Right lobe of liver (tissue), 6 donors: ENCODE results near the gene PLPPR5. TPM values are rescaled to one million over a fixed set of nuclear protein-coding genes. Genes with fewer than 3 reads are reported as not detected.

Experiments used
- ATAC-seq, 4 donors: fragments of 200-7000 bp; cut with Tn5 transposase; one replicate each; pipeline ENCODE4 v1.9.1; 2020; ENCODE audit warnings: mild to moderate bottlenecking in 4 of 4, moderate library complexity in 4 of 4
- DNase-seq, 3 donors: peaks; one replicate each; pipeline ENCODE4 v3.0.0-alpha.2; 2020
- H3K27ac ChIP-seq, 3 donors: fragments of 200-600 bp; one replicate each; pipeline ENCODE4 v1.8.0; 2022
- H3K27me3 ChIP-seq, 2 donors: fragments of 200-600 bp; one replicate each; pipeline ENCODE4 v1.8.0; 2022
- H3K36me3 ChIP-seq, 4 donors: fragments of 200-600 bp; sonication (generic) in 1 of 4; one replicate each; pipeline versions ENCODE4 v1.5.1 to v1.8.0; 2017 to 2022; ENCODE audit warnings: control low read depth in 1 of 4
- H3K4me1 ChIP-seq, 4 donors: fragments of 200-600 bp; sonication (generic) in 1 of 4; one replicate each; pipeline versions ENCODE4 v1.5.1 to v1.8.0; 2017 to 2022; ENCODE audit warnings: control low read depth in 1 of 4
- H3K4me3 ChIP-seq, 3 donors: fragments of 200-600 bp; one replicate each; pipeline ENCODE4 v1.8.0; 2022
- H3K9me3 ChIP-seq, 4 donors: fragments of 200-600 bp; sonication (generic) in 1 of 4; one replicate each; pipeline versions ENCODE4 v1.5.1 to v1.8.0; 2017 to 2022; ENCODE audit warnings: control low read depth in 1 of 4
- CTCF ChIP-seq, 4 donors: fragments of 200-600 bp in 3 of 4; fragments of 450-650 bp in 1 of 4; IDR thresholded peaks; one replicate each; pipeline versions ENCODE4 v1.5.1 to v1.8.0; 2016 to 2022; ENCODE audit warnings: antibody characterized with exemption in 4 of 4, mild to moderate bottlenecking in 2 of 4
- POLR2A ChIP-seq: fragments of 450-650 bp; IDR thresholded peaks from one replicate; pipeline ENCODE4 v1.6.1; 2017; ENCODE audit warnings: antibody characterized with exemption, mild to moderate bottlenecking
- WGBS: methylation state at CpG from one replicate; pipeline ENCODE4 v1.1.6; 2018; ENCODE audit warnings: low coverage, low lambda C conversion rate; ENCODE audit not compliant: insufficient coverage; ENCODE audit errors: missing lambda C conversion rate; 5-methylcytosine and 5-hydroxymethylcytosine counted together
- intact Hi-C, 2 donors: fragments of 100-400 bp; cut with DNase I; formaldehyde crosslinking; loops; one replicate each; pipeline versions ENCODE4 v1.11.2 to v1.14.1; 2022
- total RNA-seq, 6 experiments: library from RNA; depleted of rRNA in 2 of 6; stranded (reverse); fragments of >200 nt in 2 of 6; fragmentation: NEBNext Ultra II Directional in 3 of 6; extraction: Animal tissue kit (Norgen Biotek cat#: 25700) in 3 of 6; gene quantifications; one replicate each; pipeline versions ENCODE4 v1.1.0 to v1.2.4, GENCODE V29; 2016 to 2023
- donor health status: DM: no; HTN: yes; CAD: no.
- donor health status: DM: no; HTN: no; CAD: no.
- donor health status: DM: no; HTN: no; CAD: no.
- donor health status: DM: no; HTN: yes; CAD: no.
- donor health status: DM: no; HTN: yes; CAD: no.

The PLPPR5 gene
- total RNA-seq, 6 experiments from 2014 or later, result not detected

- Histone ChIP-seq H3K4me3 (no peak overlapping the region), H3K36me3 (no peaks in the 10 kb centered on the region), H3K27ac (no peak overlapping the region), H3K27me3 (no peaks in the 10 kb centered on the region), H3K4me1 (no peaks in the 10 kb centered on the region), H3K9me3 (no peaks in the 10 kb centered on the region)
- TF ChIP-seq CTCF (IDR thresholded peaks at IDR 0.05), result no peak
- TF ChIP-seq POLR2A, result no peak
- intact Hi-C loops, result no loop called here
- ATAC-seq (no peak), DNase-seq (no peak)
- WGBS, result 75% methylated on average over 1 of the region's 1 CpG
Observed at GRCh38 chr1:98967122-98967521, 37.5 kb downstream of the PLPPR5 start.

GRCh38 chr1:98965394-98965793, 39.3 kb downstream of the PLPPR5 start:
- ATAC-seq, result no peak
- no peak for TF ChIP-seq POLR2A
- H3K4me1 ChIP-seq, result no peaks in the 10 kb centered on the region
- H3K4me3 ChIP-seq, result no peak overlapping the region
- WGBS, result 65% methylated on average over 3 of the region's 3 CpGs
- no peak overlapping the region for H3K27ac ChIP-seq
- DNase-seq, result no peak
- no peaks in the 10 kb centered on the region for H3K27me3 ChIP-seq
- intact Hi-C loops, result no loop called here
- no peaks in the 10 kb centered on the region for H3K9me3 ChIP-seq
- no peaks in the 10 kb centered on the region for H3K36me3 ChIP-seq

GRCh38 chr1:98964198-98964597, 40.5 kb downstream of the PLPPR5 start:
- no peak for ATAC-seq
- H3K4me3 ChIP-seq, result no peak overlapping the region

GRCh38 chr1:98963064-98963758, 41.5 kb downstream of the PLPPR5 start:
- H3K36me3 ChIP-seq, result no peaks in the 10 kb centered on the region
- 63% methylated on average over 3 of the region's 3 CpGs for WGBS
- no peak overlapping the region for H3K4me3 ChIP-seq
- H3K4me1 ChIP-seq, result no peaks in the 10 kb centered on the region
- ATAC-seq, result no peak
- no peaks in the 10 kb centered on the region for H3K27me3 ChIP-seq
- H3K9me3 ChIP-seq, result no peaks in the 10 kb centered on the region
- intact Hi-C loops, result no loop called here
- no peak for DNase-seq
- H3K27ac ChIP-seq, result no peak overlapping the region
- no peak for TF ChIP-seq CTCF (IDR thresholded peaks at IDR 0.05)
- no peak for TF ChIP-seq POLR2A

More at GRCh38 chr1:98964198-98964597, 40.5 kb downstream of the PLPPR5 start:
- Histone ChIP-seq H3K36me3 (no peaks in the 10 kb centered on the region), H3K9me3 (no peaks in the 10 kb centered on the region), H3K27me3 (no peaks in the 10 kb centered on the region), H3K27ac (no peak overlapping the region), H3K4me1 (no peaks in the 10 kb centered on the region)
- DNase-seq, result no peak
- 3% methylated on average over 3 of the region's 4 CpGs for WGBS
- intact Hi-C loops, result no loop called here
- TF ChIP-seq POLR2A (no peak), CTCF (IDR thresholded peaks at IDR 0.05) (no peak)

- intact Hi-C loops, result no loop called here
- Histone ChIP-seq H3K4me3 (no peak overlapping the region), H3K9me3 (no peaks in the 10 kb centered on the region), H3K27ac (no peak overlapping the region), H3K27me3 (no peaks in the 10 kb centered on the region), H3K36me3 (no peaks in the 10 kb centered on the region), H3K4me1 (no peaks in the 10 kb centered on the region)
- no peak for TF ChIP-seq POLR2A
- TF ChIP-seq CTCF (IDR thresholded peaks at IDR 0.05), result no peak
- ATAC-seq (no peak), DNase-seq (no peak)
Observed at GRCh38 chr1:98962156-98962555, 42.5 kb downstream of the PLPPR5 start.
